Measurements from ENCODE around the gene DNAJC8.

DNAJC8 gene

DNA sequence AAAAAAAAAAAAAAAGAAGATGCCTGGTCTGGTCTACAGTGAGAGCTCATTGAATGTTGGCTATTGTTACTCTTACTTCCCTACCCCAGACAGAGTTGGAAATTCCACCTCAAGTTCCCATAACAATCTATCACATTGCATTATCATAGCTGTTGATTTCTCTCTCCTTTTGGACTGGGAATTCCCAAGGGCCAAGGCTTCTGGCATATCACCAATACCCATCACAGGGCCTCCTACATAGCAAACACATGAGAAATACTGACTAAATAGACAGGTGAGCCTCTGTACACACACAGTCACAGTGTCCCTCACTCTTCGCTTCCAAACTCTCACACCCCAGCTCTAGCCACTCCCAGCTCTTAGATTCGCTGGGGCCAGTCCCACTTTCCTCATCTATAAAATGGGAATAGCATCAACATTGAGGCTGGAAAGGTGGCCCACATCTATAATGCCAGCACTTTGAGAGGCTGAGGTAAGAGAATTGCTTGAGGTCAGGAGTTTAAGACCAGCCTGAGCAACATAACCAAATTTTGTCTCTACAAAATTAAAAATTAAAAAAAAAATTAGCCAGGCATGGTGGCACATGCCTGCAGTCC is 62.7 kb downstream of the DNAJC8 start:
- no peak for DNase-seq

DNA sequence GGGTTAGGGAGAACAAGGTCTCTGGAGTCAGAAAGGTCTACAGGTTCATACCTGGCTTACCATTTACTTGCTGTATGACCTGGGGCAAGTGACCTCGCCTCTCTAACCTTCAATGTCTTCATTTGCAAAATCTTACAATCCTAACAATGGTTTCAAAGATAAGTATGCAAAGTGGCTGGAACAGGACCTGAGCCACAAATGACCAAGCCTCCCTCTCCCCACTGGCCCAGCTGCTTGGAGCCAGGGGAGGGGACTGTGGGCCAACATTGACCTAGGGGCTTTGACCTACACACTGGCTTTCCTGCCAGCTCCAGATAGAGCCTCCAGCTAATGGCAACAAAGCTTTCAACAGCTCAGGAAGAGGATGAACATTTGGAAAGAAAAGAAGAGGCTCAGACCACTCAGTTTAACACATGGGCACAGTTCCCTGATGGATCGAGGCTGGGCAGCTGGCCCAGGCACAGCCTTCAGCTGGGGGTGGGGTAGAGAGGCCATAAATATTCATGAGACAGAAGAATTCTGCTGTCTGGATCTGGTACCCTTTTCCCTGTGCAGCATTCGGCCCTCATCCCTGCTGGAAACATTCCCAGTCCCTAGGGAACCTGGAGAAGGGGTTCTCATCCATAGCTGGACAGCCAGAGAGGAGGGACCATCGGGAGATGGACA is 69.2 kb downstream of the DNAJC8 start:
- no peak for DNase-seq

DNA sequence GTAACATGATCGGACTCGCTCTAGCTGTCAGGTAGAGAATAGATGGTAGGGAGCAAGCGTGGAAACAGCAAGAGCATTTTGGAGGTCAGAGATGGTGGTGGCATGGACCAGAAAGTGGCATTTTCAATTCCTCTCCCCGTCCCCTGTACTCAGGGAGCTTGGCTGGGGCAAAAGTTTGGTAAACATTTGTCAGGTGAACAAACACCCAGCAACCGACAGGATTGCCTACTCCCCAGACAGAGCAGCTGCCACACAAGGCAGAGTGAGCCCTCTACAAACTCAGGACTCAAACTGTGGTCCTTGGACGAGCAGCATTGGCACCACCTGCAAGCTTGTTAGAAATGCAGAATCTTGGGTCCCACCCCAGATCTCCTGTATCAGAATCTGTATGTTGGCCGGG is 70.7 kb downstream of the DNAJC8 start:
- DNase-seq = no peak

DNA sequence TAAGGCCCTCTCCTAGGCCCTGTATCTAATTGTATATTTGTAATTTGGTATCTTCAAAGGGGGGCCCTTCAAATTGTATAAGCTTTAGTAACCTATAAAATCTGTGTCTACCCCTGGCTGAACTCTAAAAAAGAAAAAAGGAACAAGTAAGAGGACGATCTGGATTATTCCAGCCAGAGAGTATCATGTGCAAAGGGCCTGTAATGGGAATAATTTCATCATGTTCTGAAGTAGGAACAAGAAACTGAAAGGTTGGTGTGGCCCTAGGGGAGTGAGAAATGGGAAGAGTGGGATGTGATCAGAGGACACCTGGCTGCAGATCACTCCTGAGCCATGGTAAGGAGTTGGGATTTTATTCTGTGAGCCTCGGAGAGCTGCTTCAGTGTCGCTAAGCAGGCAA is 71.1 kb downstream of the DNAJC8 start:
- no peak for DNase-seq

DNA sequence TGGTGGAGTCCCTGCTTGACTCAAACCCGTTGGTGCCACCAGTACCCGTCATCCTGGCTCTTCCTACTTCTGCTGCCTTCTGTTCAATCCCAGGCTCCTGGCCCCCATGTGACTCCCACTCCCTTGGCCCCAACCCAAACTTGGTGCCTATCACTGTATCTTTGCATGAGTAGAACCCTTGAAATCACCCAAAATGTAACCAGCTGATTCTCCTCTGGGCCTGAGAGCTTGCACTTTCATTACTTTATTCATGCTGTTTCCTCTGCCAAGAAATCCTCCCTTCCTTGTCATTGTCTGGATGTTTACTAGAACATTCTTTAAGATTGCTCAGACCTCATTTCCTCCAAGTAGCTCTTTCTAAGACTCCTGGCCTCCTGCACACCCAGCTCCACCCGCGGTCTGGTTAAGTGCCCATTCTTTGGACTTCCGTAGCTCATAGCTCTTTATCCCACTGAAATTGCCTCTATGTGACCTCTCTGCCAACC is 72.0 kb downstream of the DNAJC8 start:
- DNase-seq = no peak

DNA sequence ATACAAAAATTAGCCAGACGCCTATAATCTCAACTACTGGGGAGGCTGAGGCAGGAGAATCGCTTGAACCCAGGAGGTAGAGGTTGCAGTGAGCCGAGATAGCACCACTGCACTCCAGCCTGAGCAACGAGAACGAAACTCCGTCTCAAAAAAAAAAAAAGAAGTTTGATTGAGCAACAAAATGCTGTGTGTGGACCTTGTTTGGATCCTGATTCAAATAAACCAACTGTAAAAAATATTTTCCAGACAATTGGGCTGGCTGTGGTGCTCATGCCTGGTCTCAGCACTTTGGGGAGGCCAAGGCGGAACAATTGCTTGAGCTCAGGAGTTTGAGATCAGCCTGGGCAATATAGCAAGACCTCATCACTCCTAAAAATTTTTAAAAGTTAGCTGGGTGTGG is 73.1 kb downstream of the DNAJC8 start:
- DNase-seq = no peak

DNA sequence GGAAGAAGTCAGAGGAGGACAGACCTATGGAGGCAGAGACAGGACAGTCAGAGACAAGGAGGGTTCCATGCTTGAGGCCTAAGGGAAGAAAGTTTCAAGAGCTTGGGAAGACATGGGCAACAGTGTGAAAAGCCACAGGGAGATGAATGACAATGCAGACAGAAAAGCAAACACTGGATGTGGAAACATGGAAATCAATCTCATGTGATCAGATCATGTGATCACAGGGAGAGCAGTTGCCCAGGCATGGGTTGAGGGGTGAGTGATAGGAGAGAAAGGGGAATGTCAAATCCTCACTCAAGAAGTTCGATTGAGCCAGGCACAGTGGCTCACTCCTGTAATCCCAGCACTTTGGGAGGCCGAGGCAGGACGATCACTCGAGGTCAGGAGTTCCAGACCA is 73.6 kb downstream of the DNAJC8 start:
- no peak for DNase-seq

DNA sequence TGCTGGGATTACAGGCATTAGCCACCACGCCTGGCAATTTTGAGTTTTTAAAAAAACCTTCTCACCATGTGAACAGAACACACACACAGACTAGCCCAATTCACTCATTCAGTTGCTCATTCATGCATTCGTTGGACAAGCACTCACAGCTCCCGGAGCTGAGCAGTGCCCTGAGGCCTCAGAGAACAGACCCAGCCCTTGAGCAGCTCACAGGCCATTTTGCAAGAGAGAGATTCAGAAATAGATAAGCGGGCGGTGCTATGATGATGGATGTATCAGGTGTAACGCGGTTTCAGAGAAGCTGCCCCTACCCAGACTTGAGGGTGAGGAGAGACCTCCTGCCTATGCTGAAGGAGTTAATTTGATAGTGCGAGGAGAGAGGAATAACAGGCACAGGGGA is 74.9 kb downstream of the DNAJC8 start:
- DNase-seq = no peak

DNA sequence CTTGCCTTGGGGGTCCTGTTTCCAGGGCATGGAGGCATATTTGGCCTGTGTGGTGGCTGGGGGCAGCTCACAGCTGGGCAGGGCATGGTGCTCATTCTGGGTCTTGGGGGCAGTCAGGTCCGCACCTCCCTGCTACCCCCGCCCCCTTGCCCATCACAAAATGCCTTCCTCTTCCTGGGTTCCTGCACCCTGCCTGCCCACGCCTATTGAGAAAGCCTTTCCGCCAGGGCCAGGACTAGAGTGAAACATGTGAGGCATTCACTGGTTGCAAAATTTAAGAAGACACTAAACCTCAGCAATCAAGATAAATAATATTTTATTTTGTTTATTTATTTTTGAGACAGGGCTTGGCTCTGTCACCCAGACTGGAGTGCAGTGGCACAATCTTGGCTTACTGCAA is 76.0 kb downstream of the DNAJC8 start:
- no peak for DNase-seq

DNA sequence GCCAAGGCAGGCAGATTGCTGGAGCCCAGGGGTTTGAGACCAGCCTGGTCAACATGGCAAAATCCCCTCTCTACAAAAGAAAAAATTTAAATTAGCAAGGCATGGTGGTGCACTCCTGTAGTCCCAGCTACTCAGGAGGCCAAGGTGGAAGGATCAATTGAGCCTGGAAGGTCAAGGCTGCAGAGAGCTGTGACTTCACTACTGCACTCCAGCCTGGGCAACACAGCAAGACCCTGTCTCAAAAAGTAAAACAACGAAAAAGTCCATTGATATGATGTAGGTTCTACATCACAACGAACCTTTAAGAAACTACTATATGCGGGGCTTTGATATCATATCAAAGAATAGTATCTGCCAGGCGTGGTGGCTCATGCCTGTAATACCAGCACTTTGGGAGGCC is 77.2 kb downstream of the DNAJC8 start:
- DNase-seq = no peak

DNA sequence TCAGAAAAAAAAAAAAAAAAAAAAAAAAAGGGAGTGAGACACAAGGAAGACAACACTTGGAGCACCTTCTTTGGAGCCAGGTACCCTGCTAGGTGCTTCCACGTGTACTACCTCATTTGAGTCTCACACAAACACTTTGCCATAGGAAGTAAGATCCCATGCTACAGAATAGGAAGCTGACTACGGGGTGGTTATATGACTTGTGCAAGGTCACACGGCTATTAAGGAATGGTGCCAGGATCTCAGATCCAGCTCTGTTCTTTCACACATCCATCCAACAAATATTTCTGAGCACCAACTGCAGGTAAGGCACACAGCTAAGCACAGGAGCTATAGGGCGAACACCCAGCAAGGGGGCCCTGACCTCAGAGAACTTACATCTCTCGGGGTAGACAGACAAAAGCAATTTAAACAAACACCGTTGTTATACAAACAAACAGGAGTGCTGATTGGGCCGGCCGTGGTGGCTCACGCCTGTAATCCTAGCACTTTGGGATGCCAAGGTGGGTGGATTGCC is 78.7 kb downstream of the DNAJC8 start:
- DNase-seq = no peak
